Activated naive CD4-positive, alpha-beta T cell treated with anti-CD3 and anti-CD28 coated beads, Interleukin-2, amount 10 ng/mL, durations not matched to agents 7 days and 5 days (primary cell): ENCODE measurements around the gene IFIT3.
"Not testable (repeated sequence)": the region's sequence is repeated elsewhere in the genome, so short reads cannot be mapped to it uniquely, and the experiment has no call there.

Experiments
- CTCF ChIA-PET: fragments of 350-600 bp; sonication (Branson Sonifier 250); formaldehyde crosslinking; loops from one replicate; lab custom pipeline; 2021; ENCODE audit warnings: antibody characterized with exemption; lab: Charles Lee
- DNase-seq: peaks from one replicate; pipeline ENCODE4 v3.0.0-alpha.2; 2020
- H3K27ac Mint-ChIP-seq: one replicate; pipeline ENCODE4 v1.8.0; 2021; ENCODE audit warnings: mild to moderate bottlenecking, moderate library complexity, mixed read lengths
- H3K27me3 Mint-ChIP-seq: one replicate; pipeline ENCODE4 v1.8.0; 2021; ENCODE audit warnings: mild to moderate bottlenecking, mixed read lengths
- H3K36me3 Mint-ChIP-seq: one replicate; pipeline ENCODE4 v1.8.0; 2021; ENCODE audit warnings: mixed read lengths
- H3K4me1 Mint-ChIP-seq: one replicate; pipeline ENCODE4 v1.8.0; 2021; ENCODE audit warnings: mixed read lengths
- H3K4me3 Mint-ChIP-seq: one replicate; pipeline ENCODE4 v1.8.0; 2021; ENCODE audit warnings: mild to moderate bottlenecking, moderate library complexity, mixed read lengths
- H3K9me3 Mint-ChIP-seq: one replicate; pipeline ENCODE4 v1.8.0; 2021; ENCODE audit warnings: mixed read lengths

IFIT3 gene

DNA sequence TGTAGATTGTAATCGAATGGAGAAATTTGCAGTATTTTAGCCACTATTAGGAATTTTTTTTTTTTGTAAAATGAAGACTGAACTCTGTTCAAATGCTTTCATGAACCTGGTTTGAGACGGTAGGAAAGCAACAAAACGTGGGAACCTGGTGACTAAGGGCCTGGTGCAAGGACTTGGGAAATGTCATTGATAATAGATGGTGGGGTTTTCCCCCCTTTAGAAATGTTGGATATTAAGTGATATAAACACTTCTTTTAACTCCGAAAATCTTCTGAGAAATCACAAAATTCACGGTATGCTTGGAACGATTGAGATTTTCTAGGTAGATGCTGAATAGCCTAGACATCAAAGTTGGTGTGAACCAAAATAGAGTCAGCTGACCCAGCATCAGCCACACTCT, 19.5 kb upstream of the IFIT3 start:
- CTCF ChIA-PET, result interaction anchor here (0.5 kb wide), 1 partner anchor 16 kb away, joined by 4 read pairs; no protein-coding TSS in a partner anchor
- Mint-ChIP-seq H3K27ac (no peak overlapping the region), H3K4me3 (no peak overlapping the region), H3K27me3 (peaks cover 24% of the 10 kb centered on the region), H3K9me3 (peaks cover 5% of the 10 kb centered on the region), H3K4me1 (peaks cover 13% of the 10 kb centered on the region), H3K36me3 (peaks cover 37% of the 10 kb centered on the region)
- DNase-seq, result no peak

DNA sequence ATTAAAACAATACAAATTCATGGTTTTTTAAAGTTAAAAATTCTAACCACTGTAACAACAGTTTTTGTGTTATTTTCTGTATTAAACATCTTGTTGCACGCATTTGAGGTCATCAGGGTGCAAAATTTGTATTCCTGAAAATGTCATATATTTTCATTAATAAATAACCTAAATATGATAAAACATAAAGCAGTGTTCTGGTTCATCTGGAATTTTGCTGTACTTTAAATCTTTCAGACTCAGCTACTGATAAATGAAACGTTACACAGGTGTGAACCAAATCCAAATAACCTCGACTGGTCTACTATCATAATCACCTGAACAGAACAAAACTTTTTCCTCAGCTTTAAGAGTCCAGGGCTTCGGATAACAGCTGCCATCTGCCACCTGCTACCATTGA, 19.1 kb upstream of the IFIT3 start:
- peaks cover 9% of the 10 kb centered on the region for H3K4me1 Mint-ChIP-seq
- H3K27me3 Mint-ChIP-seq, result peaks cover 22% of the 10 kb centered on the region
- CTCF ChIA-PET, result interaction anchor here (0.5 kb wide), 1 partner anchor 16 kb away, joined by 4 read pairs; no protein-coding TSS in a partner anchor
- H3K27ac Mint-ChIP-seq, result no peak overlapping the region
- DNase-seq, result no peak
- no peak overlapping the region for H3K4me3 Mint-ChIP-seq
- H3K9me3 Mint-ChIP-seq, result peaks cover 5% of the 10 kb centered on the region
- H3K36me3 Mint-ChIP-seq, result peaks cover 35% of the 10 kb centered on the region

DNA sequence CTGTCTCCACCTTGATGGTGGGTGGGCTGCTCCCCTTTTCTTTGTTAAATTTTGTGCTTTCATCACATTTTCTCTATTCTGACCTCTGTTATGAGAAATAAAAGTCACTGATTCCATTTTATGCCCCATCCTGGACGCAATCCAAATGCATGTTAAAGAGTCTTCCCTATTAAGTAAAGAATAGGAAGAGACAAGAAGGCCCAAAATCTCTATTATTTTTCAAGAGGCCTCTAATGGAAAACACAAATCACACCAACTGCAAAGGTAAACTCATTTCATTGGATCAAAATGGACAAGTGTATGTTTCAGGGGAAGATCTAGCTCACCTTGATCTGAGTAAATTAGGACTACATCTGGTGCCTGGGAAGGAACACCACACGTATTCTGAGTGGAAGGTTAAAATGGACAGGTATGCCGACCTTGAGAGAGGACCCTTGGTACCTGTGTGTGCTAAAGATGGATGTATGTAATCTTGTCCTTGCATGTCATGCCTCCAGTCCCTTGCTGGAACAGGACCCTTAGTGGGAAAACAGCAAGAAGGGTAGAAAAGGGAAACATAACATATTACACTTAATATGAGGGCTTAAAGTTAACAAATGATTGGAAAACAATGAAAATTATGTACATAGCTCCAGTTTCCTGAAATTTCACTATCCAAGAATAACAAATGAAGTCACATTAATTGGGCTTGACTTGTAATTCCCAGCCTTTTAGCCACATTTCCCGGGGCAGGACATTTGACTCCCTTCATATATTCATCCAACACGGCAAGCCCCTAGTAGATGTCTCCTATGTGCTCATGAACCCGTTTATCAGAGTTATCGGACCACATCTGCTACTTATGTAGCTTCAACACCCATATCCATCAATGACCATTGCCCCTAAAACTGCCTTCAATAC, 18.4 kb upstream of the IFIT3 start:
- H3K4me3 Mint-ChIP-seq, result no peak overlapping the region
- no peak overlapping the region for H3K27ac Mint-ChIP-seq
- DNase-seq, result no peak
- peaks cover 34% of the 10 kb centered on the region for H3K36me3 Mint-ChIP-seq
- H3K4me1 Mint-ChIP-seq, result peaks cover 3% of the 10 kb centered on the region
- H3K9me3 Mint-ChIP-seq, result peaks cover 5% of the 10 kb centered on the region
- H3K27me3 Mint-ChIP-seq, result peaks cover 15% of the 10 kb centered on the region
- CTCF ChIA-PET, result no interaction called here

DNA sequence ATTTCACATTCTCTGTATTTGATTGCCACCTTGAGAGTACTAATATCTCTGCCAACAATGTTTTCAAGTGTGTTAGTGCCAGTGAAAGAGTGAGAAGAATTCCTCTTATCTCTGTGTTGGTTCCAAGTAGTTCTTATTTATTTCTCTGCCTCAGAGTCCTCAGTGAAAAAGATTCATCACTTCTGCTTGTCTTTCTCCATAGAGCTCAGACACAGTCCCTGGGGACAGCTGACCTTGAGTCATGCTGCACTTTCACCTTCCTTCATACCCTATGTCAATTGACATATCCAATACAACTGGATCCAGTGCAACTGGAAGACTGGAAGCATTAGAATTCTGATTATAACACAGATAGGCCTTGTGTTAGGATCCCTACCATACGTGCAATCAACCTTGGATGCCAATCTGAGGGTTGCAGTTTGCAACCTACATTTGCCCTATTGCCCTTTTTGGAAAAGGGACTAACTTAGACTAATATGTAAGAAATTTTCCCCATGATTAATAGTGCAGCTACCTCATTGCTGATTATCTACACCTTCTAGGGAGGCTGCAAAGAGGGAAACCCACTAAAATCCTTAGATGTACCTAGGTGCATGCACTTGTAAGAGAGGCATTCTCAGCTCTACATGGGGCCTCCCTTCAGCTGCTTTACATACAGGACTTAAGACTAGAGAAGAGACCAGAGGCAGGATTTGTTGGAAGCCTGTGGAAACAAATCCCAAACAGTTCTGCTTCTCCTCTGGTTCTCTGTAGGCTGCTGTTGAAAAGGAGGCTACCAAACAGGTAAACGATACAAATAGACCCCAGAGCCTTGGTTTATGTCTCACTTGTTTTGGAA, 17.5 kb upstream of the IFIT3 start:
- no peak overlapping the region for H3K27ac Mint-ChIP-seq

DNA sequence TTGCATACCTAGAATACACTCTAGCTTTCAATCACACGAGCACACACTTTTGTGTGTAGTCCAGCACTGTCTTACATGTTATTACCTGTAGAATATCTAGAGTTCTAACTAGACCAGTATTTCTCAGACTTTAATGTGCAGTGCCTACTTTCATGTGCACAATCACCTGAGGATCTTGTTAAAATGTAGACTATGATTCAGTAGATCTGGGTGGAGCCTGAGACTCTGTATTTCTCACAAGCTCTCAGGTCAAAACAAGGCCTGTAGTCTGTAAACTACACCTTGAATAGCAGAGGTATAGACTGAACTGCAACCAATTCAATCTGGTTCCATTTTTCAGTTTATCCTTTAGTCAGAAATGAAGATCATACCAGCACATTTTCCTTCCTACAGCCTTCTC, 14.8 kb upstream of the IFIT3 start:
- Mint-ChIP-seq H3K4me3 (no peak overlapping the region), H3K9me3 (peaks cover 3% of the 10 kb centered on the region), H3K4me1 (no peaks in the 10 kb centered on the region), H3K27ac (no peak overlapping the region), H3K36me3 (peaks cover 8% of the 10 kb centered on the region), H3K27me3 (peaks cover 27% of the 10 kb centered on the region)
- no peak for DNase-seq
- CTCF ChIA-PET, result no interaction called here

More for the DNA sequence above, 17.5 kb upstream of the IFIT3 start:
- H3K36me3 Mint-ChIP-seq, result peaks cover 32% of the 10 kb centered on the region
- no peaks in the 10 kb centered on the region for H3K4me1 Mint-ChIP-seq
- no peak overlapping the region for H3K4me3 Mint-ChIP-seq
- DNase-seq, result no peak
- H3K9me3 Mint-ChIP-seq, result peaks cover 5% of the 10 kb centered on the region
- peaks cover 11% of the 10 kb centered on the region for H3K27me3 Mint-ChIP-seq
- CTCF ChIA-PET, result no interaction called here

DNA sequence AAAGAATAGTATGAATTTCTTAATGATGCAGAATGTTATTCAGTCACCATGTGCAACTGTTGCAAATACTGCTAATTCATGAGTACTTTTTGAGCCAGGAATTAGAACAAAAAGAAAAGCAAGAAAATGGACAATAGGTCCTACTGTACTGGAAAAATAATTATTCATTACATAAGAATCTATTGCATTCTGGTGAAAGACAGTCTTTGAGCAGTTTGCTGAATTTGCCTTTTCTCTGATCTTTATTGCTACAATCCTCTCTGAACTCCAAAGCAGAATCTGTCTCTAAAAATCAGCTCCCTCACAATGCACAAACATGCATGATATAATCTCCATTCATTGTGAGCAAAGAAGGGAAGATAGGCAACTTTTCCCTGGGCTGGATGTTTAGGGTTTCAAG, 13.1 kb upstream of the IFIT3 start:
- CTCF ChIA-PET, result no interaction called here
- no peak for DNase-seq
- Mint-ChIP-seq H3K27ac (no peak overlapping the region), H3K4me3 (no peak overlapping the region), H3K27me3 (peaks cover 37% of the 10 kb centered on the region), H3K36me3 (no peaks in the 10 kb centered on the region), H3K9me3 (no peaks in the 10 kb centered on the region), H3K4me1 (no peaks in the 10 kb centered on the region)

DNA sequence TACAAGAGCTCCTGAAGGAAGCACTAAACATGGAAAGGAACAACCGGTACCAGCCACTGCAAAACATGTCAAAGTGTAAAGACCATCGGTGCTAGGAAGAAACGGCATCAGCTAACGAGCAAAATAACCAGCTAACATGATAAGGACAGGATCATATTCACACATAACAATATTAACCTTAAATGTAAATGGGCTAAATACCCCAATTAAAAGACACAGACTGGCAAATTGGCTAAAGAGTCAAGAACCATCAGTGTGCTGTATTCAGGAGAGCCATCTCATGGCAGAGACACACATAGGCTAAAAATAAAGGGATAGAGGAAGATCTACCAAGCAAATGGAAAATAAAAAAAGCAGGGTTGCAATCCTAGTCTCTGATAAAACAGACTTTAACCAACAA, 9.8 kb upstream of the IFIT3 start:
- H3K27ac Mint-ChIP-seq, H3K4me1 Mint-ChIP-seq, H3K36me3 Mint-ChIP-seq, H3K9me3 Mint-ChIP-seq, CTCF ChIA-PET, H3K4me3 Mint-ChIP-seq, DNase-seq: not testable (repeated sequence)
- H3K27me3 Mint-ChIP-seq, result peaks cover 45% of the 10 kb centered on the region

DNA sequence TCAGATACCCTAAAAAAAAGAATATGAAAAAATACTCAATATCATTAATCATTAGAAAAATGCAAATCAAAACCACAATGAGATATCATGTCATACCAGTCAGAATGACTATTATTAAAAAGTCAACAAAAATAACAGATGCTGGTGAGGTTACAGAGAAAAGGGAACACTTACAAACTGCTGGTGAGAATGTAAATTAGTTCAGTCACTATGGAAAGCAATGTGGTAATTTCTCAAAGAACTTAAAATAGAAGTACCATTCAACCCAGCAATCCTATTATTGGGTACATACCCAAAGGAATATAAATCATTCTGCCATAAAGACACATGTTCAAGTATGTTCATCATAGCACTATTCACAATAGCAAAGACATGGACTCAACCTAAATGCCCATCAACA, 2.7 kb upstream of the IFIT3 start:
- H3K27ac Mint-ChIP-seq, H3K36me3 Mint-ChIP-seq, DNase-seq, H3K9me3 Mint-ChIP-seq, CTCF ChIA-PET, H3K4me3 Mint-ChIP-seq: not testable (repeated sequence)
- Mint-ChIP-seq H3K4me1 (peaks cover 29% of the 10 kb centered on the region), H3K27me3 (peaks cover 41% of the 10 kb centered on the region)

DNA sequence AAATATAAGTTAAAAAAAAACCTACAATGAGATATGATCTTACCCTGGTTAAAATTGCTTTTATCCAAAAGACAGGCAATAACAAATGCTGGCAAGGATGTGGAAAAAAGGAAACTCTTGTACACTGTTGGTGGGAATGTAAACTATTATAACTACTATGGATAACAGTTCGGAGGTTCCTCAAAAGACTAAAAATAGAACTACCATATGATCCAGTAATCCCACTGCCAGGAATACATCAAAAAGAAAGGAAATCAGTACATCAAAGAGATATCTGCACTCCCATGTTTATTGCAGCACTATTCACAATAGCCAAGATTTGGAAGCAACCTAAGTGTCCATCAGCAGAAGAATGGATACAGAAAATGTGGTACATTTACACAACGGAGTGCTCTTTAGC, 1.9 kb upstream of the IFIT3 start:
- H3K27ac Mint-ChIP-seq, H3K36me3 Mint-ChIP-seq, DNase-seq, H3K4me3 Mint-ChIP-seq, CTCF ChIA-PET, H3K9me3 Mint-ChIP-seq: not testable (repeated sequence)
- Mint-ChIP-seq H3K27me3 (peaks cover 39% of the 10 kb centered on the region), H3K4me1 (peaks cover 35% of the 10 kb centered on the region)

DNA sequence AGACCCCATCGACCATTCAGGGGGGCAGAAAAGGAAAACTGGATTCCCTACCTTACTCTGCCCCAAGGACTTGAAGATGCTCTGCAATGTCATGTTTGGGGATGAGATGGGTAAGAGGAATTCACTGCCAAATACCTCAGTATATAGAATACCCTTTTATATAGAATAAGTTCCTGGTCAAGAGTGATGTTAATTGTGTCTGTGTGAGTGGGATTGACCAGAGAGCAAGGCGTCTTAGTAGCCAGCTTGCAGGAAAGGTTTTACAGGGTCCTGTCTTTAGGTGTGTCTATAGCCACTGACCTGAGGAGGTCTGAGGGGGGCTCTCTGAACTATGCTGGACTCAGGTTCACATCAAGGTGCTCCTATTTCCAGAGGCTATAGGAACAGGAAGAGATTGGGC, 1.4 kb downstream of the IFIT3 start:
- Mint-ChIP-seq H3K27ac (no peak overlapping the region), H3K9me3 (no peaks in the 10 kb centered on the region), H3K36me3 (no peaks in the 10 kb centered on the region), H3K27me3 (peaks cover 38% of the 10 kb centered on the region), H3K4me1 (peaks cover 63% of the 10 kb centered on the region), H3K4me3 (peak overlapping the region; percentile 8)
- CTCF ChIA-PET, result no interaction called here
- DNase-seq, result no peak

DNA sequence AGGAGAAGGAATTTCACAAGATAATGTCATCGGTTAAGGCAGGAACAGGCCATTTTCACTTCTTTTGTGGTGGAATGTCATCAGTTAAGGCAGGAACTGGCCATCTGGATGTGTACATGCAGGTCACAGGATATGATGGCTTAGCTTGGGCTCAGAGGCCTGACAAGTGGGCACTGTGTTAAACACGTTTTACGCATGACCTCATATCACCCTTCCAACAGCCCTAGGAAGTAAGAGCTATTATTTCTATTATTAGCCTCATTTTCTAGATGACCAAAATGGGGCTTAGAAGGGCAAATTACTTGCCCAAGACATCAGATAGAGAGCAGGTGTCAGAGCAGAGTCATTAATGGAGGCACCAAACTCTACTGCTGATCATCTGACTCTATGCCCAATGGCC, 2.2 kb downstream of the IFIT3 start:
- H3K9me3 Mint-ChIP-seq, H3K27ac Mint-ChIP-seq, DNase-seq, H3K4me3 Mint-ChIP-seq, H3K36me3 Mint-ChIP-seq: not testable (repeated sequence)
- Mint-ChIP-seq H3K4me1 (peaks cover 66% of the 10 kb centered on the region), H3K27me3 (peaks cover 39% of the 10 kb centered on the region)
- CTCF ChIA-PET, result interaction anchor here (0.5 kb wide), 1 partner anchor 38 kb away, joined by 3 read pairs; no protein-coding TSS in a partner anchor

DNA sequence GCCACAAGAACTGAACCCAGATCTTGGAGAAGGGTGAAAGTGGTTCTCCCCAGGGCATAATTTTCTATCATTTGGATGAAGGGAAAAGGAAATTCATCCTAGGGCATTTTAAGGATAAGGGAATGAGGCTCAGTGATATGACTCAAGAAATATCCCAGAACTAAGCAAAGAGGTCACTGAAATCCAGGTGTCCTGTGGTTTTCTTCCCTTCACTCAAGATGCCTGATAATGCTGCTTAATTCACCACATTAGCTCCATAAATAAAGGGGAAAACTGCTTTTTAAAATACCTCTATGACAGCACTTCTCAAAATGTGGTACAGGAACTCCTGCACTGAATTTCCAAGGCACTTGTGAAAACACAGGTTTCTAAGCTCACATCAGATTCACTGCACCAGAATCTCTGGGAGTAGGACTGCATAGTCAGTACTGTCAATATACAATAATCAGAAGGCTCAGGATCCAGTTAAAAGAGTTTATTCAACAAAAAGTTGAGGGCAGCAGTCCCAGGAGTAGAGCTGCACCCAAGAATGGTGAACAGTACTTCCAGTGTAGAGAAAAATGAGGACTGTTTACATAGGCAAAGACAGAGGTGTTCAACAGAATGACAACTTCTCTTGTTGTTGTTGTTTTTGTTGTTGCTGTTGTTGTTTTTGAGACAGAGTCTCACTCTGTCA, 2.9 kb downstream of the IFIT3 start:
- peaks cover 3% of the 10 kb centered on the region for H3K36me3 Mint-ChIP-seq
- H3K4me1 Mint-ChIP-seq, result peaks cover 71% of the 10 kb centered on the region
- H3K9me3 Mint-ChIP-seq, result no peaks in the 10 kb centered on the region
- no peak for DNase-seq
- no peak overlapping the region for H3K27ac Mint-ChIP-seq
- H3K4me3 Mint-ChIP-seq, result no peak overlapping the region
- peaks cover 45% of the 10 kb centered on the region for H3K27me3 Mint-ChIP-seq
- CTCF ChIA-PET, result no interaction called here

DNA sequence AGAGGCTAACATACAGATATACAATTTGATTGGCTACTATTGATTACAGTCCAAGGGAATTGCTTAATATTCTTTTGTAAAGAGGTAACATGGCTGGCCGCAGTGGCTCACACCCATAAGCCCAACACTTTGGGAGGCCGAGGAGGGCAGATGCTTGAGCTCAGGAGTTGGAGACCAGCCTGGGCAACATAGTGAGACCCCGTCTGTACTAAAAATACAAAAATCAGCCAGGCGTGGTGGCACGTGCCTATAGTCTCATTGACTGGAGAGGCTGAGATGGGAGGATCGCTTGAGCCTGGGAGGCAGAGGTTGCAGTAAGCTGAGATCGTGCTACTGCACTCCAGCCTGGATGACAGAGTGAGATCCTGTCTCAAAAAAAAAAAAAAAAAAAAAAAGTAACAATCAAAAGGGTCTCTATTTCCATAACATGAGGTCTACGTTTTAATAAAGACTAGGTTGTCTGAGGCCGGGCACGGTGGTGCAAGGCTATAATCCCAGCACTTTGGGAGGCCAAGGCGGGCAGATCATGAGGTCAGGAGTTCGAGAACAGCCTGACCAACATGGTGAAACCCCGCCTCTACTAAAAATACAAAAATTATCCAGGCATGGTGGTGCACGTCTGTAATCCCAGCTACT, 3.8 kb downstream of the IFIT3 start:
- H3K9me3 Mint-ChIP-seq, DNase-seq, H3K36me3 Mint-ChIP-seq: not testable (repeated sequence)
- CTCF ChIA-PET, result interaction anchor here (0.9 to 1.1 kb wide), 3 partner anchors 29 to 306 kb away, joined by 3 to 4 read pairs (median 3); partner anchors contain the start of genes IFIT1 and IFIT2
- H3K4me1 Mint-ChIP-seq, result peaks cover 74% of the 10 kb centered on the region
- H3K27ac Mint-ChIP-seq, result peak overlapping the region; percentile 19
- H3K4me3 Mint-ChIP-seq, result peak overlapping the region; percentile 57
- peaks cover 54% of the 10 kb centered on the region for H3K27me3 Mint-ChIP-seq
